PC-9 (cell line): ENCODE data around the gene BCCIP. TPM values are rescaled to one million over a fixed set of nuclear protein-coding genes. Genes with fewer than 3 reads are reported as not detected.

Experiments used
- BruUV-seq: library from RNA; stranded (reverse); fragments of 400-500 nt; replicated peaks from 2 replicates; lab custom pipeline; 2021; lab: Mats Ljungman, UMichigan
- CTCF ChIA-PET: fragments of 300-600 bp; sonication (Branson Sonifier 250); formaldehyde crosslinking; loops from one replicate; lab custom pipeline; 2022; ENCODE audit warnings: antibody characterized with exemption; lab: Charles Lee
- POLR2A ChIA-PET: fragments of 300-600 bp; sonication (Branson Sonifier 250); formaldehyde crosslinking; loops from one replicate; lab custom pipeline; 2022; ENCODE audit warnings: antibody characterized with exemption; ENCODE audit not compliant: unreplicated experiment; lab: Charles Lee
- DNase-seq, 2 experiments: peaks; one replicate each; pipeline versions ENCODE4 v3.0.0 to v3.0.0-alpha.2; 2015 to 2022; ENCODE audit warnings: mixed read lengths in 1 of 2
- H2AFZ ChIP-seq: fragments of 200-600 bp; sonication (generic); 2 replicates; pipeline ENCODE4 v1.8.1; 2017; ENCODE audit warnings: antibody characterized with exemption
- H3F3A ChIP-seq: fragments of 200-600 bp; sonication (generic); 2 replicates; pipeline ENCODE4 v1.8.1; 2017; ENCODE audit warnings: antibody characterized with exemption, mild to moderate bottlenecking, low read depth; ENCODE audit not compliant: insufficient read depth
- H3K27ac ChIP-seq: fragments of 200-600 bp; sonication (generic); 2 replicates; pipeline ENCODE4 v1.6.1; 2016; ENCODE audit warnings: mixed run types
- H3K27me3 ChIP-seq: fragments of 200-600 bp; sonication (generic); 2 replicates; pipeline ENCODE4 v1.6.1; 2016; ENCODE audit warnings: low read depth, mixed run types; ENCODE audit not compliant: insufficient read depth
- H3K36me3 ChIP-seq: fragments of 200-600 bp; sonication (generic); 2 replicates; pipeline ENCODE4 v1.6.1; 2016; ENCODE audit warnings: low read depth, mixed run types
- H3K4me1 ChIP-seq: fragments of 200-600 bp; sonication (generic); replicated peaks from 2 replicates; pipeline ENCODE4 v1.6.1; 2016; ENCODE audit warnings: mixed run types; ENCODE audit not compliant: insufficient read depth
- H3K4me2 ChIP-seq: fragments of 200-600 bp; sonication (generic); 2 replicates; pipeline ENCODE4 v1.6.1; 2017; ENCODE audit warnings: mixed run types
- H3K4me3 ChIP-seq: fragments of 200-600 bp; sonication (generic); 2 replicates; pipeline ENCODE4 v1.6.1; 2016; ENCODE audit warnings: mixed run types
- H3K79me2 ChIP-seq: fragments of 200-600 bp; sonication (generic); 2 replicates; pipeline ENCODE4 v1.6.1; 2017; ENCODE audit warnings: low read depth, mixed run types
- H3K9me2 ChIP-seq: fragments of 200-600 bp; sonication (generic); 2 replicates; pipeline ENCODE4 v1.8.1; 2017; ENCODE audit warnings: mild to moderate bottlenecking; ENCODE audit not compliant: insufficient read depth
- H3K9me3 ChIP-seq: fragments of 200-600 bp; sonication (generic); 2 replicates; pipeline ENCODE4 v1.8.1; 2016; ENCODE audit warnings: low read depth; ENCODE audit not compliant: insufficient read depth
- H4K20me1 ChIP-seq: fragments of 200-600 bp; sonication (generic); 2 replicates; pipeline ENCODE4 v1.8.1; 2017; ENCODE audit not compliant: insufficient read depth
- EZH2 ChIP-seq: fragments of 200-600 bp; sonication (generic); IDR thresholded peaks from 2 replicates; pipeline ENCODE4 v1.8.0; 2017; ENCODE audit warnings: antibody characterized with exemption, low read depth
- intact Hi-C: fragments of 100-400 bp; cut with micrococcal nuclease; formaldehyde crosslinking; loops from one replicate; pipeline ENCODE4 v1.10.0; 2022; ENCODE audit not compliant: unreplicated experiment
- total RNA-seq: library from RNA; stranded (reverse); gene quantifications from 2 replicates; pipeline ENCODE4 v1.2.3, GENCODE V29; 2021
- TF ChIP-seq, protein P1 (sequence below): fragments of 200-600 bp; sonication (generic); conservative IDR thresholded peaks from 2 replicates; pipeline ENCODE4 v1.6.1; 2017; ENCODE audit warnings: mixed run types, antibody characterized with exemption, mild to moderate bottlenecking, moderate library complexity

The BCCIP gene
- total RNA-seq, 1 experiment from 2014 or later: 46.0 TPM

DNA sequence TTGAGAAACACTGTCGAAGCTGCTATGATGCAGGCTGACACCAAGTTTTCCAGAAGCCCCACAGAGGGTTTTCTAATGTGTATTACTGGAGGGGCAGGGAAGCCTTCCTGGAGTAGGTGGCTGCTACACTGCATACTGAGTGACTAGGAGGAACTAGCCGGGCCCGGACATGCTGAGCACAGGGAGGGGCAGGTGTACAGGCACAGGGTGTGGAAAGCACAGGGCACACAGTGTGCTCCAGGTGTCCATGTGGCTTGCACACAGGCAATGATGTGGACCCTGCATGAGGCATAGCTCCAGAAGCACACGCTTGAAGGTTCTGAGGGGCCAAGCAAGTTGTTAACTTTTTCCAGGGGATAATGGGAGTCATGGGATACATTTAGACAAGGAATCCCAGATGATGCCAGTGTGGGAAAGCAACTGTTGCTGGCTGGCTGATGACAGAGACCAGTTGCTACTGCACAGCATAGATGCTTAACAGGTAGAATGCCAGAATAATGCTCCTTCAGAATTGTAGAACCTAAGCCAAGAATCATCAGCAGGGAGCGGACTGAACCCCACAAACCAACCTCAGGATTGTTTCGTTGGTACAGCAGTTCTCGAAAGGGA is 43.2 kb downstream of the BCCIP start:
- no peak overlapping the region for H3K4me3 ChIP-seq
- H4K20me1 ChIP-seq: 0 out of 2 replicates have a peak, but pooled peaks cover 5% of the 10 kb centered on the region
- H3K4me2 ChIP-seq: no peak overlapping the region
- no peaks in the 10 kb centered on the region for H3K36me3 ChIP-seq
- H3K27ac ChIP-seq: no peak overlapping the region
- no peaks in the 10 kb centered on the region for H3K27me3 ChIP-seq
- H3K9me2 ChIP-seq: no peaks in the 10 kb centered on the region
- ChIA-PET CTCF (no interaction called here), POLR2A (interaction anchor here (0.6 kb wide), 1 partner anchor 1282 kb away, joined by 6 read pairs; no protein-coding TSS in a partner anchor)
- H3K79me2 ChIP-seq: no peaks in the 10 kb centered on the region; the same call in 1 of the 2 replicates
- intact Hi-C loops: loop anchor here (5.0 kb wide), 3 partner anchors 66 to 881 kb away; no protein-coding TSS in a partner anchor
- no peaks in the 10 kb centered on the region for H3F3A ChIP-seq
- H3K4me1 ChIP-seq: no peaks in the 10 kb centered on the region
- TF ChIP-seq, protein P1, sequence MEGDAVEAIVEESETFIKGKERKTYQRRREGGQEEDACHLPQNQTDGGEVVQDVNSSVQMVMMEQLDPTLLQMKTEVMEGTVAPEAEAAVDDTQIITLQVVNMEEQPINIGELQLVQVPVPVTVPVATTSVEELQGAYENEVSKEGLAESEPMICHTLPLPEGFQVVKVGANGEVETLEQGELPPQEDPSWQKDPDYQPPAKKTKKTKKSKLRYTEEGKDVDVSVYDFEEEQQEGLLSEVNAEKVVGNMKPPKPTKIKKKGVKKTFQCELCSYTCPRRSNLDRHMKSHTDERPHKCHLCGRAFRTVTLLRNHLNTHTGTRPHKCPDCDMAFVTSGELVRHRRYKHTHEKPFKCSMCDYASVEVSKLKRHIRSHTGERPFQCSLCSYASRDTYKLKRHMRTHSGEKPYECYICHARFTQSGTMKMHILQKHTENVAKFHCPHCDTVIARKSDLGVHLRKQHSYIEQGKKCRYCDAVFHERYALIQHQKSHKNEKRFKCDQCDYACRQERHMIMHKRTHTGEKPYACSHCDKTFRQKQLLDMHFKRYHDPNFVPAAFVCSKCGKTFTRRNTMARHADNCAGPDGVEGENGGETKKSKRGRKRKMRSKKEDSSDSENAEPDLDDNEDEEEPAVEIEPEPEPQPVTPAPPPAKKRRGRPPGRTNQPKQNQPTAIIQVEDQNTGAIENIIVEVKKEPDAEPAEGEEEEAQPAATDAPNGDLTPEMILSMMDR: no peak
- TF ChIP-seq EZH2: no peak
- BruUV-seq: no TSS peak
- H3K9me3 ChIP-seq: no peaks in the 10 kb centered on the region
- DNase-seq: no peak
- no peak overlapping the region for H2AFZ ChIP-seq

DNA sequence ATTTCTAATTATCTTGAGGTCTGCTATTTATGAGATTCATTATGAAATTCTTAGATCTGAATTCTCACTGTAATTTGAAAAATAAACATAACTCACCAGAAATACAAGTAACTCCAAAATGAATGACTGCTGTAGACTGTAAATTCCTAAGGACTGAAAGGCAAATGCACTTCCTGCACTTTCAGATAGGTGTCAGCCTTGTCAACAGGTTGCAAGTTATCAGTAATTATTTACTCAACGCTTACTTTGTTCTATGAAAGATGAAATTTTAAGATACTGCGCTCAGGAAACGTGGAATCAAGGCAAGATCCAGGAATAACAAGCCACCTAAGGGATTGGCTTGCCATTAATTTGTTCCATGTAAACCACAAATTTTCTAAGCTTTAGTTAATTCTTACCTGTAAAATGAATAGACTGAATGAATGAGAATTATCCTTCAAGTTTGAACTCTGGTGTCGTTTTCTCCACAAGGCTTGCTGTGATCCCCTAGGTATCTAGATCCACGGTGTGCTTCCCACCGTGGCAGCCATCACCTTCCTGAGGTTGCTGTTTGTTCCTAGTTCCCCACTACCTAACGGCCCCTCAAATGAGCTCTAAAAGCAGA is 45.1 kb downstream of the BCCIP start:
- Histone ChIP-seq H3K4me2 (no peak overlapping the region), H3K27me3 (no peaks in the 10 kb centered on the region), H3K4me3 (no peak overlapping the region), H2AFZ (no peak overlapping the region), H3K79me2 (no peaks in the 10 kb centered on the region), H3K4me1 (no peaks in the 10 kb centered on the region), H3F3A (no peaks in the 10 kb centered on the region), H4K20me1 (0 out of 2 replicates have a peak, but pooled peaks cover 5% of the 10 kb centered on the region), H3K36me3 (no peaks in the 10 kb centered on the region), H3K9me2 (no peaks in the 10 kb centered on the region), H3K9me3 (no peaks in the 10 kb centered on the region), H3K27ac (no peak overlapping the region)
- DNase-seq: peak in 1 of 2 experiments; percentile 9
- TF ChIP-seq, protein P1: peak; percentile 87
- TF ChIP-seq EZH2: no peak
- POLR2A ChIA-PET: no interaction called here
- BruUV-seq: no TSS peak
- CTCF ChIA-PET: interaction anchor here (0.6 to 1.4 kb wide), 2 partner anchors 66 to 115 kb away, joined by 3 read pairs; no protein-coding TSS in a partner anchor
- intact Hi-C loops: loop anchor here (5.0 kb wide), 3 partner anchors 64 to 879 kb away; no protein-coding TSS in a partner anchor

DNA sequence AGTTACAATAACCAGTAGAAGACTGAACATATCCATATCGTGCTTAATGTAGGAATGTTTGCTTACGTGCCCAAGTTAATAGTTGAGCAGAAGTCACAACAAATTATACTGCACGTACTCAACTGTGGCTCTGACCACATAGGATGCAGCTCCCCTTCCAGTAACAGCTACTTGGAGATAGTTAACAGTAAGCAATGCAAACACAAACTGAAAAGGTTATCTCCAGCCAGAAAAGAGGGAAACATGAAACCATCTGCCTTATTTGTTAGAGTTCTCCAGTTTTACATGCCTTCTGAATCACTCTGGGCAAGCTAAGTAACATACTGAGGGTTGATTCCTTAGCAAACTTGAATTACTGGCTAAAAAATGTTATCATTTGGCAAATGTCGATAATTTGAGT is 48.0 kb downstream of the BCCIP start:
- no peaks in the 10 kb centered on the region for H3K27me3 ChIP-seq
- POLR2A ChIA-PET: no interaction called here
- no TSS peak for BruUV-seq

More for the DNA sequence above, 48.0 kb downstream of the BCCIP start:
- intact Hi-C loops: loop anchor here (10.0 kb wide), 1 partner anchor 1033 kb away; the partner anchor contains the start of gene DOCK1
- CTCF ChIA-PET: no interaction called here
- no peaks in the 10 kb centered on the region for H3F3A ChIP-seq
- H3K4me1 ChIP-seq: no peaks in the 10 kb centered on the region
- no peaks in the 10 kb centered on the region for H3K79me2 ChIP-seq
- no peak overlapping the region for H3K27ac ChIP-seq
- no peak for DNase-seq
- H4K20me1 ChIP-seq: 0 out of 2 replicates have a peak, but pooled peaks cover 5% of the 10 kb centered on the region
- peaks cover 11% of the 10 kb centered on the region for H3K36me3 ChIP-seq
- H3K4me3 ChIP-seq: no peak overlapping the region
- peaks cover 7% of the 10 kb centered on the region; the same call in 1 of the 2 replicates for H3K9me3 ChIP-seq
- TF ChIP-seq, protein P1: no peak
- no peak for TF ChIP-seq EZH2
- H3K9me2 ChIP-seq: no peaks in the 10 kb centered on the region
- no peak overlapping the region for H3K4me2 ChIP-seq
- H2AFZ ChIP-seq: no peak overlapping the region
